Mesangial cell (primary cell): ENCODE measurements around the gene SMARCAD1. TPM values are rescaled to one million over a fixed set of nuclear protein-coding genes. Genes with fewer than 3 reads are reported as not detected.

Experiments used
- total RNA-seq: library from RNA; depleted of rRNA; stranded (reverse); fragments of >200 nt; gene quantifications from 2 replicates; pipeline ENCODE4 v1.2.3, GENCODE V29; 2015

SMARCAD1 gene
- 13.6 and 14.7 TPM in 2 replicates for total RNA-seq

GRCh38 chr4:94207469-94208224, at the start of gene SMARCAD1:
Gene SMARCAD1, plus strand, starts transcription at chr4:94207865. Its CDS starts 530 bp downstream, at chr4:94208395.

Other genes starting within 250 kb of the SMARCAD1 start
- gene HPGDS, start 135.0 kb downstream of the SMARCAD1 start, total RNA-seq, result not detected in 2 replicates
- 79.0 and 83.0 TPM in 2 replicates for gene PDLIM5, start 244.1 kb downstream of the SMARCAD1 start, total RNA-seq